Gastrocnemius medialis (tissue), 4 donors: Measurements from ENCODE around the gene FRAS1. TPM values are rescaled to one million over a fixed set of nuclear protein-coding genes. Genes with fewer than 3 reads are reported as not detected.
"Not testable (repeated sequence)": the region's sequence is repeated elsewhere in the genome, so short reads cannot be mapped to it uniquely, and the experiment has no call there.

ENCODE experiments used
- ATAC-seq, 2 donors: fragments of 150-250 bp; one replicate each; pipeline ENCODE4 v1.9.1; 2016
- DNase-seq, 2 donors: peaks; one replicate each; pipeline ENCODE4 v3.0.0-alpha.2; 2019
- H3K27ac ChIP-seq, 4 donors: fragments of 200-600 bp; sonication (generic); 1 replicate in 1 of 4; 2 replicates in 3 of 4; pipeline ENCODE4 v1.5.1; 2016 to 2018; ENCODE audit warnings: mild to moderate bottlenecking in 2 of 4, moderate library complexity in 1 of 4
- H3K27me3 ChIP-seq, 3 donors: fragments of 200-600 bp; sonication (generic) in 2 of 3; 1 replicate in 1 of 3; 2 replicates in 2 of 3; pipeline versions ENCODE4 v1.5.1 to v1.6.0; 2016 to 2019; ENCODE audit warnings: mild to moderate bottlenecking in 1 of 3, moderate library complexity in 1 of 3
- H3K36me3 ChIP-seq, 2 donors: fragments of 200-600 bp; sonication (generic) in 1 of 2; one replicate each; pipeline ENCODE4 v1.5.1; 2017 to 2018
- H3K4me1 ChIP-seq, 2 donors: fragments of 200-600 bp; sonication (generic) in 1 of 2; one replicate each; pipeline ENCODE4 v1.5.1; 2016 to 2017; ENCODE audit warnings: mild to moderate bottlenecking in 2 of 2
- H3K4me3 ChIP-seq, 4 donors: fragments of 200-600 bp; sonication (generic) in 3 of 4; 1 replicate in 1 of 4; 2 replicates in 3 of 4; pipeline ENCODE4 v1.5.1; 2016 to 2019; ENCODE audit warnings: mild to moderate bottlenecking in 2 of 4
- H3K9me3 ChIP-seq, 3 donors: fragments of 200-600 bp; sonication (generic) in 2 of 3; 1 replicate in 1 of 3; 2 replicates in 2 of 3; pipeline ENCODE4 v1.5.1; 2016 to 2019
- POLR2A ChIP-seq, 2 donors: fragments of 450-650 bp; IDR thresholded peaks; one replicate each; pipeline ENCODE4 v1.6.1; 2017; ENCODE audit warnings: antibody characterized with exemption in 2 of 2, mild to moderate bottlenecking in 2 of 2, moderate library complexity in 2 of 2
- in situ Hi-C, 4 donors: fragments of 200-750 bp; cut with MboI; loops; one replicate each; pipeline versions ENCODE4 v1.15.0 to v1.8.0; 2017; ENCODE audit warnings: low sequenced_read_pairs in 4 of 4
- intact Hi-C: fragments of 100-400 bp; cut with DNase I; formaldehyde crosslinking; loops from one replicate; pipeline ENCODE4 v1.15.1; 2023; ENCODE audit warnings: low total_unique reads
- total RNA-seq, 4 donors: library from RNA; depleted of rRNA; stranded (reverse); fragments of >200 nt; gene quantifications; one replicate each; pipeline versions ENCODE4 v1.1.0 to v1.2.3, GENCODE V29; 2016
- TF ChIP-seq, protein P1 (sequence below), 5 experiments: fragments of 450-650 bp in 3 of 5; fragments of 200-600 bp in 2 of 5; sonication (generic) in 2 of 5; IDR thresholded peaks in 4 of 5; conservative IDR thresholded peaks in 1 of 5; 1 replicate in 4 of 5; 2 replicates in 1 of 5; pipeline ENCODE4 v1.5.1; 2016 to 2019; ENCODE audit warnings: antibody characterized with exemption in 5 of 5, mild to moderate bottlenecking in 3 of 5, moderate library complexity in 3 of 5

FRAS1 gene
- total RNA-seq, 4 donors from 2014 or later, result 0.39 to 0.64 (median 0.46) TPM

DNA sequence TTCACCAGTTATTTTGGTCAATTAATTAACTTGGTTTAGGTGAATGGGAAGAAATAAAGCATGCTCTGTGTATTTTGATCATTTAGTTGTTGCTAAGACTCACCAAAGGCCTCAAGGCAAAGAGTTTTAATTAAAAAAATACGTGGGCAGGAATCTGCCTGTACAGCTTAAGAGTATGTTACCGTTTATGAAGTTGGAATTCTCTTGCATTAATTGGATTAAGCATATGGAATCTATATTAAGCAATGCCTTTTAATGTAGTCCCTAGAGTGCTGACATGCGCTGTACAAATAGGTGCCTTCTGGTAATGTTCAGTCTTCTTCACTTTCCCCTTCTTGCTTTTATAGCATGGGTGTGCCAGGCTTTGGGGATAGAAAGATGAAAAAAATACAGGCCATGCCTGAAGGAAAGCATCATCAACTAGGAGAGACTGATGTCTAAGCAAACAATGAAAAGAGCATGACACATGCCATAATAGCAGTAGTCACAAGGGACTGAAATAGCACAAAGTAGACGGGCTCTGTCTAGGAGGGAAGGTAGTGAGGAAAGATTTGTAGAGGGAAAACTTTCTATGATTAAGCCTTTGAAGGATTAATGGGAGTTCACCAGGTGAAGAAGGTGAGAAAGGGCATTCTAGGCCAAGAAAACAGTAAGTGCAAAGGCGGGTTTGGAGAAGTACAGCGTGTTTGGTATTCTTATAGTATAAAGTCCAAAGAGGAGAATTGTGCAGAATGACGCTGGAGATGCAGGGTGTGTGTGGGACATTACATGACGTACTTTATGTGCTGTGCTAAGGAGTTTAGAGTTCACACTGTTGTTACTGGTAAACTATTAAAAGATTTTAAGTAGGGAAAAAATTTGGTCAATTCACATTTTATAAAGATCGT lies 268.4 kb downstream of the FRAS1 start:
- Histone ChIP-seq H3K27me3 (no peaks in the 10 kb centered on the region), H3K4me3 (no peak overlapping the region), H3K36me3 (no peaks in the 10 kb centered on the region), H3K9me3 (no peaks in the 10 kb centered on the region), H3K27ac (no peak overlapping the region), H3K4me1 (no peaks in the 10 kb centered on the region)
- no peak for TF ChIP-seq POLR2A (IDR thresholded peaks at IDR 0.05)
- TF ChIP-seq, protein P1, sequence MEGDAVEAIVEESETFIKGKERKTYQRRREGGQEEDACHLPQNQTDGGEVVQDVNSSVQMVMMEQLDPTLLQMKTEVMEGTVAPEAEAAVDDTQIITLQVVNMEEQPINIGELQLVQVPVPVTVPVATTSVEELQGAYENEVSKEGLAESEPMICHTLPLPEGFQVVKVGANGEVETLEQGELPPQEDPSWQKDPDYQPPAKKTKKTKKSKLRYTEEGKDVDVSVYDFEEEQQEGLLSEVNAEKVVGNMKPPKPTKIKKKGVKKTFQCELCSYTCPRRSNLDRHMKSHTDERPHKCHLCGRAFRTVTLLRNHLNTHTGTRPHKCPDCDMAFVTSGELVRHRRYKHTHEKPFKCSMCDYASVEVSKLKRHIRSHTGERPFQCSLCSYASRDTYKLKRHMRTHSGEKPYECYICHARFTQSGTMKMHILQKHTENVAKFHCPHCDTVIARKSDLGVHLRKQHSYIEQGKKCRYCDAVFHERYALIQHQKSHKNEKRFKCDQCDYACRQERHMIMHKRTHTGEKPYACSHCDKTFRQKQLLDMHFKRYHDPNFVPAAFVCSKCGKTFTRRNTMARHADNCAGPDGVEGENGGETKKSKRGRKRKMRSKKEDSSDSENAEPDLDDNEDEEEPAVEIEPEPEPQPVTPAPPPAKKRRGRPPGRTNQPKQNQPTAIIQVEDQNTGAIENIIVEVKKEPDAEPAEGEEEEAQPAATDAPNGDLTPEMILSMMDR (IDR thresholded peaks at IDR 0.05 in 4 of 5, conservative IDR thresholded peaks at IDR 0.05 in 1 of 5), result no peak
- ATAC-seq, result no peak
- in situ Hi-C loops, result no loop called here
- no peak for DNase-seq
- intact Hi-C loops, result no loop called here

DNA sequence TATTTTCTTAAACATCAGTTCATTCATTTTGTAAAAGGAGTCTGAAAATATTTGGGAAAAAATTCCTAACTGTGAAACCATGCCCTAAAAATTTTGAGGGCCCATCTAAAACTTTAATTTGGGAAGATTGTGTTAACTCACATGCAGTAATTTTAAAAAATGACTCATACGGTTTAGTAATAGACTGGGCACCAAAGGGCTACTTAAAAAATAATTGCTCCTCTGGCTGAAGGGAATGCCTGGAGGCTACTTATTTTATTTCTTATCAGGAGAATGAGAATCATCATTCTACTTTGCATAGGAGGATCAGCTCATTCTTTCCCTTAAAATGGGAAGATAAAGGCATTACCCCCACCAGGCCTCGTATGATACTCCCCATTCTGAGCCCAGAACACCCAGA lies 271.5 kb downstream of the FRAS1 start:
- in situ Hi-C loops, H3K4me3 ChIP-seq, H3K36me3 ChIP-seq, H3K27me3 ChIP-seq, ATAC-seq, DNase-seq, intact Hi-C loops, H3K4me1 ChIP-seq, H3K27ac ChIP-seq, H3K9me3 ChIP-seq: not testable (repeated sequence)

DNA sequence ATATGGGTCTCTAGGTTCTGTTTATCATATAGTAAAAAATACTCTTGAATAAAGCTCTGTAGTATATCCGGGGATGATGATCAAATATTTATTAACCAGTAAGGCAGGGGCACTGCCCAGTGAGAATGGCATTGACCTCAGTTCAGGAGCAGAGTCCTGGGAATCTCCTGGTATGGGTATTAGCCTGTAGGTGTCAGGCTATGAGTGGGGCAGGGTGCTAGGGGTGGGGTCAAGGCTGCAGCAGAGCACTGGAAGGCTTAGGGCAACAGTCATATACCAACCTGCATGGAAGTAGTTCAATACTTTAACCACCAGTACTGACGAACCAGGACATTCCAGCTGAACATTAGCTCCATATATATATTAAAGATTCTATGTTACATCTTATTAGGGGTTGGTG lies 274.1 kb downstream of the FRAS1 start:
- in situ Hi-C loops (no loop called here), intact Hi-C loops (no loop called here)
- no peaks in the 10 kb centered on the region for H3K9me3 ChIP-seq
- no peak overlapping the region for H3K4me3 ChIP-seq
- no peaks in the 10 kb centered on the region for H3K4me1 ChIP-seq
- TF ChIP-seq, protein P1 (IDR thresholded peaks at IDR 0.05 in 4 of 5, conservative IDR thresholded peaks at IDR 0.05 in 1 of 5), result no peak
- no peaks in the 10 kb centered on the region for H3K27me3 ChIP-seq
- DNase-seq (no peak), ATAC-seq (no peak)
- no peak overlapping the region for H3K27ac ChIP-seq
- no peaks in the 10 kb centered on the region for H3K36me3 ChIP-seq

DNA sequence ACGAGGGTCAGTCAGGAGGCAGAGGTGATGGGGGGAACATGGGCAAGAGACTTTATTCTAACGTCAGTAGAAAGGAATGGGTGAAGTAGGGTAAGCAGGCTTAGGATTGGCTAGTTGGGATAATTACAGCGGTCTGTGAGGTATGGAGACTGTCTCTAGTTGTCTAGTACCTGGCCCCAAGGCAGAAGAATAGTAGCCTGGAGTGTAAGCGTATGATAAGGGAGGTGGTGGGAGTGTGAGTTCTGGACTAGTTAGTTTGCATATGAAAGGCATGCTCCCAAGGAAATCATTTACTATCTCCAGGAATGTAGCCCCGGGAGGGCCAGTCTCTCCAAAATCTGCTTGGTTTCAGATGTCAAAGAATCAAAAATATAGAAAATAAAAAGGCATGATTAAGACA lies 274.8 kb downstream of the FRAS1 start:
- intact Hi-C loops, result no loop called here
- in situ Hi-C loops, result no loop called here
- H3K9me3 ChIP-seq, result no peaks in the 10 kb centered on the region
- no peaks in the 10 kb centered on the region for H3K4me1 ChIP-seq
- no peak overlapping the region for H3K27ac ChIP-seq
- H3K27me3 ChIP-seq, result no peaks in the 10 kb centered on the region
- H3K36me3 ChIP-seq, result no peaks in the 10 kb centered on the region
- no peak overlapping the region for H3K4me3 ChIP-seq
- DNase-seq, result no peak
- TF ChIP-seq, protein P1 (IDR thresholded peaks at IDR 0.05 in 4 of 5, conservative IDR thresholded peaks at IDR 0.05 in 1 of 5), result no peak
- TF ChIP-seq POLR2A (IDR thresholded peaks at IDR 0.05), result no peak
- no peak for ATAC-seq

DNA sequence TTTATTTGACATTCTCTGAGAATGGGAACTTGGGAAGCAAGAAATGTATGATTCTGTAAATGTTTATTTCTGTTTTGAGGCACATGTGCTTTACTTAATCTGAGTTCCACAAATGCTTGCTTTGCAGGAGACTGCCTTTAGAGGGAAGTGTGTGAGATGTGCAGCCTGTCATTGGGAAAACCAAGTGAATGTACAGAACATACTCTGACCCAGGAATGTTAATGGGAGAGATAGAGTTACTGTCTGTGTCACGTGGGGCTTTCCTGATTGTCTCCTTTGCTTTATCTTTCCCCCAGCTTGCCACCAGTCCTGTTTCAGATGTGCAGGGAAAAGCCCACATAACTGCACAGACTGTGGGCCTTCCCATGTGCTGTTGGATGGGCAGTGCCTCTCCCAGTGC lies 275.9 kb downstream of the FRAS1 start:
- no peaks in the 10 kb centered on the region for H3K4me1 ChIP-seq
- in situ Hi-C loops (no loop called here), intact Hi-C loops (no loop called here)
- no peak for DNase-seq
- no peak for ATAC-seq
- no peaks in the 10 kb centered on the region for H3K36me3 ChIP-seq
- TF ChIP-seq, protein P1 (IDR thresholded peaks at IDR 0.05 in 4 of 5, conservative IDR thresholded peaks at IDR 0.05 in 1 of 5), result no peak
- no peak for TF ChIP-seq POLR2A (IDR thresholded peaks at IDR 0.05)
- no peak overlapping the region for H3K27ac ChIP-seq
- H3K4me3 ChIP-seq, result no peak overlapping the region
- H3K27me3 ChIP-seq, result no peaks in the 10 kb centered on the region
- H3K9me3 ChIP-seq, result no peaks in the 10 kb centered on the region
